Stimulated activated CD4-positive, alpha-beta T cell treated with anti-CD3 and anti-CD28 coated beads, Interleukin-15, amount 100 ng/mL, for 24 hours (primary cell): ENCODE measurements around the gene TOLLIP.

Experiments
- DNase-seq: peaks from one replicate; pipeline ENCODE4 v3.0.0-alpha.2; 2020

TOLLIP gene

GRCh38 chr11:1229471-1230120 is 79.8 kb downstream of the TOLLIP start:
- no peak for DNase-seq

GRCh38 chr11:1228921-1229451 is 80.4 kb downstream of the TOLLIP start:
- no peak for DNase-seq

GRCh38 chr11:1228101-1228821 is 81.2 kb downstream of the TOLLIP start:
- DNase-seq: no peak

GRCh38 chr11:1227551-1228100 is 81.8 kb downstream of the TOLLIP start:
- no peak for DNase-seq

- DNase-seq: peak; percentile 0
Measured at GRCh38 chr11:1226986-1227550, 82.4 kb downstream of the TOLLIP start.

- peak; percentile 5 for DNase-seq
Measured at GRCh38 chr11:1226226-1226985, 83.0 kb downstream of the TOLLIP start.

GRCh38 chr11:1225386-1226225 is 83.8 kb downstream of the TOLLIP start:
- DNase-seq: peak; percentile 1

GRCh38 chr11:1224491-1225385 is 84.7 kb downstream of the TOLLIP start:
- DNase-seq: peak; percentile 0
